Retinal pigment epithelial cell (primary cell): ENCODE measurements around the gene USP24.

Source experiments
- DNase-seq: peaks from one replicate; pipeline ENCODE4 v3.0.0-alpha.2; 2010; ENCODE audit warnings: low read depth
- H3K4me3 ChIP-seq: 2 replicates; pipeline ENCODE4 v1.5.1; 2011; ENCODE audit warnings: mild to moderate bottlenecking, low read length, control low read depth, moderate library complexity
- CTCF ChIP-seq: conservative IDR thresholded peaks from 2 replicates; pipeline ENCODE4 v1.5.1; 2011; ENCODE audit warnings: low read depth, low read length, control low read depth, inconsistent platforms

The USP24 gene

GRCh38 chr1:55213885-55214211 is 1.3 kb downstream of the USP24 start:
- peak overlapping the region; percentile 81 for H3K4me3 ChIP-seq
- no peak for DNase-seq
- TF ChIP-seq CTCF: no peak

GRCh38 chr1:55213151-55213884 is 1.8 kb downstream of the USP24 start:
- H3K4me3 ChIP-seq: peak overlapping the region; percentile 81
- no peak for TF ChIP-seq CTCF
- no peak for DNase-seq

GRCh38 chr1:55212349-55213150 is 2.6 kb downstream of the USP24 start:
- no peak for DNase-seq
- no peak overlapping the region for H3K4me3 ChIP-seq
- TF ChIP-seq CTCF: no peak

- no peak for TF ChIP-seq CTCF
These were observed 3.3 kb downstream of the USP24 start for GRCh38 chr1:55211863-55212262.

GRCh38 chr1:55210990-55211801 is 4.0 kb downstream of the USP24 start:
- DNase-seq: no peak
- H3K4me3 ChIP-seq: no peak overlapping the region
- TF ChIP-seq CTCF: no peak

More at GRCh38 chr1:55211863-55212262, 3.3 kb downstream of the USP24 start:
- DNase-seq: no peak
- no peak overlapping the region for H3K4me3 ChIP-seq

- DNase-seq: no peak
- H3K4me3 ChIP-seq: no peak overlapping the region
- no peak for TF ChIP-seq CTCF
These were observed 5.9 kb downstream of the USP24 start for GRCh38 chr1:55209247-55209646.
